Transverse colon (tissue), 3 donors: ENCODE results near the gene PGAP2.

Experiments used
- POLR2A ChIP-seq: fragments of 450-650 bp; IDR thresholded peaks from one replicate; pipeline ENCODE4 v1.6.1; 2016; ENCODE audit warnings: antibody characterized with exemption, mild to moderate bottlenecking, moderate library complexity
- TF ChIP-seq, protein P1 (sequence below), 5 experiments: fragments of 200-600 bp in 3 of 5; fragments of 450-650 bp in 2 of 5; sonication (generic) in 3 of 5; IDR thresholded peaks; 1 replicate in 2 of 5; 2 replicates in 3 of 5; pipeline ENCODE4 v1.5.1; 2016 to 2017; ENCODE audit warnings: antibody characterized with exemption in 5 of 5, inconsistent platforms in 3 of 5, mild to moderate bottlenecking in 2 of 5, moderate library complexity in 1 of 5

DNA sequence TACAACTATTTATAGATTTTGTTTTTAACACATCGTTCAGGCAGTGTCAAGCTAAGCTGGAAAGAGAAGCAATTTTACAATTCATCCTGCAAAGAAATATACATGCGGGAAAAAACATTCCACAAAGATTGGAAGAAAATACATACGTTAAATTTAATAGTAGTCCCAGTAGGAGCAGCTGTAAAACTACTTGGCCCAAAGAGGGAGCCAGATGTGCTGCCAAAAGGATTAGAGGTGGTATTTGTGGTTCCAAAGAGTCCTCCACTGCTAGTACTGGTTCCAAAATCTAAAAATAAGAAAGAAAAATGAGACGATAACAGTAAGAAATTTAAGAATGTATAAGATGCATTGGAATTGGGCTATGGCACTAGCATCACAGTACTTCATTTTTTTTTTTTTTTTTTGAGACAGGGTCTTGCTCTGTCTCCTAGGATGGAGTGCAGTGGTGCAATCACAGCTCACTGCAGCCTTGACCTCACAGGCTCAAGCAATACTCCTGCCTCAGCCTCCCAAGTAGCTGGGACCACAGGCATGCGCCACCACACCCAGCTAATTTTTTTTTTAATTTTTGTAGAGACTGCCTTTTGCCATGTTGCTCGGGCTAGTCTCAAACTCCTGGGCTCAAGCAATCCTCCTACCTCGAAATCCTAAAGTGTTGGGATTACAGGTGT lies 32.5 kb upstream of the PGAP2 start:
- TF ChIP-seq POLR2A: no peak
- TF ChIP-seq, protein P1, sequence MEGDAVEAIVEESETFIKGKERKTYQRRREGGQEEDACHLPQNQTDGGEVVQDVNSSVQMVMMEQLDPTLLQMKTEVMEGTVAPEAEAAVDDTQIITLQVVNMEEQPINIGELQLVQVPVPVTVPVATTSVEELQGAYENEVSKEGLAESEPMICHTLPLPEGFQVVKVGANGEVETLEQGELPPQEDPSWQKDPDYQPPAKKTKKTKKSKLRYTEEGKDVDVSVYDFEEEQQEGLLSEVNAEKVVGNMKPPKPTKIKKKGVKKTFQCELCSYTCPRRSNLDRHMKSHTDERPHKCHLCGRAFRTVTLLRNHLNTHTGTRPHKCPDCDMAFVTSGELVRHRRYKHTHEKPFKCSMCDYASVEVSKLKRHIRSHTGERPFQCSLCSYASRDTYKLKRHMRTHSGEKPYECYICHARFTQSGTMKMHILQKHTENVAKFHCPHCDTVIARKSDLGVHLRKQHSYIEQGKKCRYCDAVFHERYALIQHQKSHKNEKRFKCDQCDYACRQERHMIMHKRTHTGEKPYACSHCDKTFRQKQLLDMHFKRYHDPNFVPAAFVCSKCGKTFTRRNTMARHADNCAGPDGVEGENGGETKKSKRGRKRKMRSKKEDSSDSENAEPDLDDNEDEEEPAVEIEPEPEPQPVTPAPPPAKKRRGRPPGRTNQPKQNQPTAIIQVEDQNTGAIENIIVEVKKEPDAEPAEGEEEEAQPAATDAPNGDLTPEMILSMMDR (IDR thresholded peaks at IDR 0.05): no peak
